Ramos (cell line): ENCODE results near the gene KLHL21.
"Not testable (repeated sequence)": the region's sequence is repeated elsewhere in the genome, so short reads cannot be mapped to it uniquely, and the experiment has no call there.

Experiments
- in situ Hi-C: fragments of 300-500 bp; cut with MboI; formaldehyde crosslinking; loops from one replicate; pipeline ENCODE4 v1.14.3; 2022; ENCODE audit warnings: low sequenced_read_pairs; ENCODE audit not compliant: unreplicated experiment

The KLHL21 gene

DNA sequence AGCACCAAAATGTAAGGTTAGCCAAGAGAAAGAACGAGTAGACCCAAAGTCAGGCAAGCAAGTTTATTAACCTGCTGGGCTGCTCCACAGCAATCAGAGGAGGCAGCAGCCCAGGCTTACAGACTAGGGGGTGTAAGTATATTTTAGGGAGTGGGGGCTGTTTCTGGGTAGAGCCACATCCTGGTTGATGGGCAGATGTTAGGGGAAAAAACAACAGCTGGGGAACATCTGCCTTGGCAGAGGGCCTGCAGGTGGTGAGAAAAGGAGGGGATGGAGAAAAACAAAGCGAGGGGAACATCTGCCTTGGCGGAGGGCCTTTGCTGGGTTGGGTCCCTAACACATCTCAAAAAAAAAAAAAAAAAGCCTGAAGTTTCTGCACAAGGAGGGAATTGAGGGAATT is 32.6 kb downstream of the KLHL21 start:
- in situ Hi-C loops = no loop called here

DNA sequence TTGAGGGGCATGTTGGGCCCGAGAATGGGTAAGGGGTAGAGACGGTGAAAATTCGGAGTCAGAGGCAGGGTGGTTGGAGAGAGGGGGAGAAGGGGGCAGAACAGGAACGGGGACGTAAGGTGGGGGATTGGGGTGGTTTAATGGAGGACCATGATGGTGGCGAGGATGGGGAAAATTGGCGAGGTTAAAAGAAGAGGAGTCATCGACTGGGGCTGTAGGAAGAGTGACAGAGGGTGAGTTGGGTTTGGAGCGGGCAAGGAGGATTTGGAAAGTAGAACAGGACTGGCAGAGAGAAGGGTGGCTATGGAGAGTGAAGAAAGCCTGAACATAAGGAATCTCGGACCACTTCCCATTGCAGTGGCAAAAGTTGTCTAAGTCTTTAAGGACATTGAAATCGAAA is 33.6 kb downstream of the KLHL21 start:
- in situ Hi-C loops = no loop called here

DNA sequence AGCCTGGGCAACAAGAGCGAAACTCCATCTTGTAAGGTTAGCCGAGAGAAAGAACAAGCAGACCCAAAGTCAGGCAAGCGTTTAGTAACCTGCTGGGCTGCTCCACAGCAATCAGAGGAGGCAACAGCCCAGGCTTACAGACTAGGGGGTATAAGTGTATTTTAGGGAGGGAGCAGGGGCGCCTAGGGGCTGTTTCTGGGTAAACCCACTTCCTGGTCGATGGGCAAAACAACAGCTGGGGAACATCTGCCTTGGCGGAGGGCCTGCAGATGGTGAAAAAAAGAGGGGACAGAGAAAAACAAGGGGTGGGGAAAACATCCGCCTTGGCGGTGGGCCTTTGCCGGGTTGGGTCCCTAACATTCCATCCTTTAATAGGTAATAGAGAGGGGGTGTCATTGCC is 42.4 kb downstream of the KLHL21 start:
- in situ Hi-C loops = no loop called here

DNA sequence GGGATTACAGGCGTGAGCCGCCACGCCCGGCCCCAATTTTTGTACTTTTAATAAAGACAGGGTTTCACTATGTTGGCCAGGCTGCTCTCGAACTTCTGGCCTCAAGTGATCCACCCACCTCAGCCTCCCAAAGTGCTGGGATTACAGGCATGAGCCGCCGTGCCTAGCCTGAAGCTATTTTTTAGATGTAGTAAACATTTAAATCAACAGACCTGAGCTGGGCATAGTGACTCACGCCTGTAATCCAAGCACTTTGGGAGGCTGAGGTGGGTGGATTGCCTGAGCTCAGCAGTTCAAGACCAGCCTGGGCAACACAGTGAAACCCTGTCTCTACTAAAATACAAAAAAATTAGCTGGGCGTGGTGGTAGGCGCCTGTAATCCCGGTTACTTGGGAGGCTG is 43.5 kb downstream of the KLHL21 start:
- in situ Hi-C loops = not testable (repeated sequence)

DNA sequence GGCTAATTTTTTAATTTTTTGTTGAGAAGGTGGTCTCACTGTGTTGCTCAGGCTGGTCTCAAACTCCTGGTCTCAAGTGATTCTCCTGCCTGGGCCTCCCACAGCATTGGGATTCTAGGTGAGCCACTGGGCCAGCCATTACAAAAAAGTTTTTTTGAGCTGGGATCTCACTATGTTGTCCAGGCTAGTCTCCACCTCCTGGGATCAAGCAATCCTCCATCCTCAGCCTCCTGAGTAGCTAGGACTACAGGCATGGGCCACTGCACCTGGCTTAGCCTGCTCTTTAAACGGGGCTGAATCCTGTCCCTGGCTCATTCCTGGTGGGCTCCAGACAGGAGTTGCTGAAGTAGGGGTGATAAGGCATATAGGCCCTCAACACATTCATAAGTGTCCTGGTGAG is 45.1 kb downstream of the KLHL21 start:
- in situ Hi-C loops = no loop called here

DNA sequence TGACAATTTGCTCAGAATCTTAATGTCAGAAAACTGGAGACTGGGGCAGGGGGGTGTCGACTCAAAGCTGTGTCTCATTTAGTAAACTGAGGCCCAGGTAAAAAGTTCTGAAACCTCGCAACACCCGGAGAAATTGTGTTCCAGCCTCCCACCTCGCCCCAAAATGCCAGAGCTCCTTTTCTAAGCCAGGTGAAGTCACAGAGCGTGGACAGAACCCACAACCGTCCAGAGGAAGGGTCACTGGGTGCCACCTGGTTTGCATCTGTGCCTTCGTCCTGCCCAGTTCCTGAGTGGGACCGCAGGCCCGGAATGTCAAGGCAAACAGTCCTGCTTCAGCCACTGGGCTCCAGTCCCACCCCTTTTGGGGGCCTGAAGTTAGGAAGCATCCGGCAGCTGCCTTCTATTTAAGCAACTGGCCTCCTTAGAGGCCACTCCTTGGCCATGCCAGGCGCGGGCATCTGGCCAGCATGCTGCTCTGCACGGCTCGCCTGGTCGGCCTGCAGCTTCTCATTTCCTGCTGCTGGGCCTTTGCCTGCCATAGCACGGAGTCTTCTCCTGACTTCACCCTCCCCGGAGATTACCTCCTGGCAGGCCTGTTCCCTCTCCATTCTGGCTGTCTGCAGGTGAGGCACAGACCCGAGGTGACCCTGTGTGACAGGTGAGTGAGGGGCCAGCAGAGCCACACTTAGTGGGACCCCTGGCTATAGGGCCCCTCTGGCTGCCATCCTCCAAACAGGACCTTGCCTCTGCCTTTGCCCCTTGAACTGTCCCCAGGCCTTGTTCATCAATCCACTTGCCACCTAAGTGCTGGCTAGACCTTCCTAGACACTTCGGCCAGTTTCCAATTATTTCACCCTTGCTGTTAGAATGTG is 47.5 kb downstream of the KLHL21 start, which contains the start of gene TAS1R1:
Gene TAS1R1 (plus strand): TSS at position 401 of the 872 bp plus-strand sequence. CDS start 67 bp downstream, at position 468.
- in situ Hi-C loops = no loop called here

DNA sequence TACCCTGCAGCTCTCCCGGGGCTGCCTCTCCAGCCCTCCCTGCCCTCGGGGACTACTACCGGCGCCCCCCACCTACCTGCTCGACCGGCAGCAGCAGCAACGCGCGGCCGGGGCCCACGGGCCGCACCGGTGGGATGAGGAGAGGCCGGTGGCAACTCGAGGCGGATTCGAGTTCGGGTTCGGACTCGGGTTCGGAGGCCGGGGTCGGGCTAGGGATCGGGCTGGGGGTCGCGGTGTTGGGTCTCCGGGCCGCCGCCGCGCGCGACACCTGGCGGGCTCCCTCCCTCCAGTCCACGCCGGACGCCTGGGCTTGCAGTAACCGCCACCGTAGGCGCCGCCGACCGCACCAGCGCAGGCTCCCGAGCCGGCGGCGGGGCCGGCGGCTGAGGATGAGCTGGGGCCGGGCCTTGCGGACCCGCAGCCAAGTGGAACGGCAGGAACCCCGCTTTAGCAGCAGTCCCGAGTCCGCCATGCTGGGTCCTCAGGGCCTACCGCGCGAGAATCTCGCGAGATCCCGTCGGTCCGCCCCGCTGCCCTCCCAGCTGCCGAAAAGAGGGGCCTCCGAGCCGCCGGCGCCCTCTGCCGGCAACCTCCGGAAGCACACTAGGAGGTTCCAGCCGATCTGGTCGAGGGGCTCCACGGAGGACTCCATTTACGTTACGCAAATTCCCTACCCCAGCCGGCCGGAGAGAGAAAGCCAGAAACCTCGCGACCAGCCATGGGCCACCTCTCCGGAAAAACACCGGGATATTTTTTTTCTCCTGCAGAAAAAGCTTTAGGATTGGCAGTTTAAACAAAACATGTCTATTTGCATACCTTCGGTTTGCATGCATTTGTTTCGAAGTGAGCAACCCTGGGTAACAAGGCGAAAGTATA is 48.4 kb downstream of the KLHL21 start, which contains the start of gene NOL9:
Gene NOL9 (minus strand): TSS at position 483 of the 876 bp plus-strand sequence. CDS start 11 bp downstream, at position 472.
- in situ Hi-C loops = no loop called here

DNA sequence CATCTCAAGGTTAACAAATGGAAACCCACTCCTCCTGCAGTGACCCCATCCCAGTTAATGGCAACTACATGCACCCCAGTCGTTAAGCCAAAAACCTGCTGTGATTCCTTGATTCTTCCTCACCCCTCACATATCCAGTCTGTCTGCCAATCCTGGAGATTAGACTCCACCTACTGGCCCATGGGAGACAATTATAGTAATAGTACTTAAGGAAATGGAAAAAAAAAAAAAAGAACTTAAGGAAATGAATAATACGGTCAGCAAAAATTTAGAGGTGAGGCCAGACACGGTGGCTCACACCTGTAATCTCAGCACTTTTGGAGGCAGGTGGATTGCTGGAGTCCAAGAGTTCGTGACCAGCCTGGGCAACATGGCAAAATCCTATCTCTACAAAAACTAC is 55.4 kb downstream of the KLHL21 start:
- in situ Hi-C loops = no loop called here

DNA sequence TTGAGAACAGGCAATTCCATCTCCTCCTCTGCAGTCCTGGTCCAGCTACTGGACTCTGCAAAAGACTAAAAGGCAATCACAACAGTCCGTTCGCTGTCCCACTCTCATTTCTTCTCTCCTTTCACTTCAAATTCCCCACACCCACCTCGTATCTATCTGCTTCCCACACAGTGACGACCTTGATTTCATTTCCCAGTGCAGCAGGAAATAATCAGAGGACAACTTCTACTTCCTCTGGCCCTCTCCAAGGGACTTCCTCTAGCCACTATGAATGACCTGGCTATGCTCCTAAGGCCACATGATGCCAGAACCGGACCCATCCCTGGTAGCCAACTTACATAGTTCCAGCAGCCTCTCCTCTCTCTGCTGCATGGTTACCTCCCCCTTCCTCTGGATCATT is 56.3 kb downstream of the KLHL21 start:
- in situ Hi-C loops = no loop called here

DNA sequence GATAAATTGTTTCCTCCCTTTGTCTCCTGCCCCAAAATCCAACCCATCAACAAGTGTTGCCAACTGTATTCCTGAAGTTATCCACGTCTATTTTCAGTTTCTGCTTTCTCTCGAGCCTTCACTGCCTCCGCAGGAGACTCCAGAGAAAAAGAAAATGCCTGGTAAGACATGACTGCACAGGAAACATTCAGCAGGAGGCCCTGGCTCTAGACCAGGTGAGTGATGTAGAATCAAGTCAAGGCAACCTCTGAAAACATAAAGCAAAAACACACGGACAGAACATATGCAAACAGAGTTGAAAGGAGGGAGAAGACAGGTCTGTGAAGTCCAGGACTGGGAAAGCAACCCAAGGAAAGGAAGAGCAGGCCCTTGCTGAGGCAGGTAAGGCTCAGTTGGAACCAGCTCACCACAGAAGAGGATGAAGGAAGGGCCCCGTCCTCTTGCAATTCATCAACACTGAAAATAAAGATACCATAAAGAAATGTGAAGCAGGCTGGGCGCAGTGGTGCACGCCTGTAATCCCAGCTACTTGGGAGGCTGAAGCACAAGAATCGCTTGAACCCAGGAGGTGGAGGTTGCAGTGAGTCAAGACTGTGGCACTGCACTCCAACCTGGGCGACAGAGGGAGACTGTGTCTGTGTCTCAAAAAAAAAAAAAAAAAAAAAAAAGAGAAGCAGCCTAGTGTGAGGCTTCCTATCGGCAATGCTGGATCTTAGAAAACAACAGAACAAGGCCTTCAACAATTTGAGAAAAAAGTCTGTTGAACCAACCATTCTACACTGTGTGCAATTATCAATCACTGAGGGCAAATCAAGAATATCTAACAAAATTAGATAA is 57.2 kb downstream of the KLHL21 start:
- in situ Hi-C loops = no loop called here

DNA sequence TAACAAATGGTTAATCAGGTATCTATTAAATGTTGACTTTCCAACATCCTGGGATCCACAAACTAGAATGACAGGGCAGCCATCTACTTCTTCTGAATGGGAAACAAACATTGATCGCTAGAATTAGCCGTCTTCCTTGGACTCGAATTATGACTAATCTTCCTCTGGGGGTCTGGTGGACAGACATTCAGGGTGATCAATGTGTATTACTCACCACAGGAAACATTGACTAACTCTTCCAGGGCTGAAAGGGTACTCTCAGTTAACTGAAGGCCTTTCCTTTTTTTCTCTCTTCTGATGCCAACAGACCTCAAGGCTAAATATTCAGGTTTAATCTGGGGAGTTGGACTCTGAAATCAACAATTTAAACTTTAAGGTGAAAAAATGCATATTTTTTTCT is 57.8 kb downstream of the KLHL21 start:
- in situ Hi-C loops = no loop called here
